Fibroblast of the aortic adventitia (primary cell): Measurements from ENCODE around the gene SKA2. TPM values are rescaled to one million over a fixed set of nuclear protein-coding genes. Genes with fewer than 3 reads are reported as not detected.

ENCODE experiments used
- DNase-seq: peaks from one replicate; pipeline ENCODE4 v3.0.0-alpha.2; 2010; ENCODE audit warnings: low read depth
- H3K4me3 ChIP-seq: 2 replicates; pipeline ENCODE4 v1.5.1; 2011; ENCODE audit warnings: low read depth, mild to moderate bottlenecking, control low read depth, low read length, moderate library complexity
- small RNA-seq: library from RNA; depleted of rRNA; stranded (forward); fragments of <200 nt; gene quantifications from one replicate; pipeline ENCODE3, GENCODE V24; 2012
- total RNA-seq: library from RNA; depleted of rRNA; stranded (reverse); fragments of >200 nt; gene quantifications from 2 replicates; pipeline ENCODE4 v1.2.3, GENCODE V29; 2012; ENCODE audit warnings: low replicate concordance
- TF ChIP-seq, protein P1 (sequence below): IDR thresholded peaks from 2 replicates; pipeline ENCODE4 v1.5.1; 2011; ENCODE audit warnings: mild to moderate bottlenecking, low read length, control low read depth, inconsistent platforms; ENCODE audit not compliant: insufficient read depth

Gene SKA2
- total RNA-seq, 1 donor: 63.4 TPM

DNA sequence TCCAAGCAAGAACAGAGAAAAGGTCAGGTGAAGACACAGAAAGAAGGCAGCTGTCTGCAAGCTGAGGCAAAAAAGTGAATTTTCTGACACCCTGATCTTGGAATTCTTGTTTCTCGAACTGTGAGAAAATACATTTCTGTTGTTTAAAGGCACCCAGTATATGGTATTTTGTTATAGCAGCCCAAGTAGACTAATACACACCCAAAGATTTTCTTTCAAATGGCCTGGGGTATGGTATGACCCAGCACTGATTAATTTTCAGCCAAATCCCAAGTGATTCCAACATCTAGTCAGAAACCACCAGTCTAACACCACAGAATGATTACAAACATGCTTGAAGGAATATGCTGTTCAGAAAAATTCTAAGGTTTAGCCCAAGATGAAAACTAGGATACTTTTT lies 85.1 kb downstream of the SKA2 start:
- TF ChIP-seq, protein P1, sequence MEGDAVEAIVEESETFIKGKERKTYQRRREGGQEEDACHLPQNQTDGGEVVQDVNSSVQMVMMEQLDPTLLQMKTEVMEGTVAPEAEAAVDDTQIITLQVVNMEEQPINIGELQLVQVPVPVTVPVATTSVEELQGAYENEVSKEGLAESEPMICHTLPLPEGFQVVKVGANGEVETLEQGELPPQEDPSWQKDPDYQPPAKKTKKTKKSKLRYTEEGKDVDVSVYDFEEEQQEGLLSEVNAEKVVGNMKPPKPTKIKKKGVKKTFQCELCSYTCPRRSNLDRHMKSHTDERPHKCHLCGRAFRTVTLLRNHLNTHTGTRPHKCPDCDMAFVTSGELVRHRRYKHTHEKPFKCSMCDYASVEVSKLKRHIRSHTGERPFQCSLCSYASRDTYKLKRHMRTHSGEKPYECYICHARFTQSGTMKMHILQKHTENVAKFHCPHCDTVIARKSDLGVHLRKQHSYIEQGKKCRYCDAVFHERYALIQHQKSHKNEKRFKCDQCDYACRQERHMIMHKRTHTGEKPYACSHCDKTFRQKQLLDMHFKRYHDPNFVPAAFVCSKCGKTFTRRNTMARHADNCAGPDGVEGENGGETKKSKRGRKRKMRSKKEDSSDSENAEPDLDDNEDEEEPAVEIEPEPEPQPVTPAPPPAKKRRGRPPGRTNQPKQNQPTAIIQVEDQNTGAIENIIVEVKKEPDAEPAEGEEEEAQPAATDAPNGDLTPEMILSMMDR: no peak
- H3K4me3 ChIP-seq: no peak overlapping the region
- no peak for DNase-seq

DNA sequence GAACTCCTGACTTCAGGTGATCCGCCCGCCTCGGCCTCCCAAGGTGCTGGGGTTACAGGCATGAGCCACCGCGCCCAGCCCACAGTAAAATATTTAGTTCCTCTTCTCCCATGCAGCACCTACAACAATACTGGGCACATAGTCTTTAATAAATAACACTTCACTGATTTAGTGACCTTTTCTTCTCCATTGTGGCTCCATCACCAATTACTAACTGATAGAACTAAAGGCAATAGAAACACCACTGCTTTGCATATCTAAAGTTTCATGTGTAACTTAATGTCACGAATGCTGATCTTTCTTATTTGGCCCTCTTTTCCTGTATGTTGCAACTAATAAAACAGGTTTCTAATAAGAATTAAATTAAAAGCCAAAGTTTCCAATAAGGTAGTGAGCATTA lies 87.2 kb downstream of the SKA2 start:
- TF ChIP-seq, protein P1: no peak
- H3K4me3 ChIP-seq: no peak overlapping the region
- no peak for DNase-seq

DNA sequence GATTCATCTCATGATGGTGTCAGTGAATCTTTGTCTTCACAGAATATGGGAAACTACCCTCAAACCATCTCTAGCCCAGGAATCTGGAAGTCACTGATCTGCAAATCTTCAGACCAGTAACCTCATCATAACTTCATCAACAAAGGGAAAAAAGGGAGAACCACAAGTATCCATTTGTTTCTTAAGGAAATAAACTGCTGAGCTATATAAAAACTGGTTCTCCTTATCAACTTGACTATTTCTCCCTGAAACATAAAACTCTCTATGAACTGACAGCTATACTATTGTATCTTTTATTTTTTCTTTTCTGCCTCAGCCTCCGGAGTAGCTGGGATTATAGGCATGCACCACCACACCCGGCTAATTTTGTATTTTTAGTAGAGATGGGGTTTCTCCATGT lies 87.6 kb downstream of the SKA2 start:
- TF ChIP-seq, protein P1: no peak
- DNase-seq: no peak
- no peak overlapping the region for H3K4me3 ChIP-seq

DNA sequence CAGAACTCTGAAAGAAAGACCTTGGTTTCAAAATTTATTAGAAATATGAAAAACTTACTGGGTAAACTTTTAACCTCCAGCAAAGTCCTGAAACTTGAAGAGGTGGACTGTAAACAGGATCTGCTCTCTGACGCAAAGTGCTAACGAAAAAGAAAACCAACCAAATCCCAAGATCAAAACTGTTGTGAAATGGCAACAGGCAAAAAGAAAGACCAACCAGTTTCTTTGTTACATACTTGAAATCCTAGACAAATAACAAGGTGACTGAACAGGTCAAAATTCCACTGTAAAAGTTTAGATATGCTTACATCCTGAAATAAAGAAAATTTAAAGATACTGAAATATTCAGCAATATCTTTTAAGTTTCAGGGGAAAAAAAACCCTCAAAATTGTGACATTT lies 92.5 kb downstream of the SKA2 start:
- no peak overlapping the region for H3K4me3 ChIP-seq
- TF ChIP-seq, protein P1: no peak
- DNase-seq: no peak

Small RNA genes within 50 kb of the gene (small RNA-seq; reads per million reads assigned to genes)
- gene MIR301A: 218 reads per million, percentile 98 among the genes with 10 or more reads in this experiment
- gene MIR454: 113 reads per million, percentile 98 among the genes with 10 or more reads in this experiment
- gene RNU2-58P: 5.9 reads per million, percentile 90 among the genes with 10 or more reads in this experiment

Other genes starting within 250 kb of the SKA2 start
- gene TRIM37, start 48.3 kb downstream of the SKA2 start, total RNA-seq: 42.0 and 45.5 TPM in 2 replicates
- gene PRR11, start 560 bp upstream of the SKA2 start, total RNA-seq: 2.8 and 64.7 TPM in 2 replicates
- gene SMG8, start 54.8 kb upstream of the SKA2 start, total RNA-seq: 16.4 and 20.4 TPM in 2 replicates
- gene GDPD1, start 65.3 kb upstream of the SKA2 start, total RNA-seq: 0.49 and 0.90 TPM in 2 replicates
- gene YPEL2, start 176.5 kb upstream of the SKA2 start, total RNA-seq: 10.8 and 22.7 TPM in 2 replicates